Stimulated activated CD4-positive, alpha-beta T cell treated with anti-CD3 and anti-CD28 coated beads, Interleukin-12 subunit alpha, Interleukin-12 subunit beta, amount 100 ng/mL, for 4 hours (primary cell): ENCODE results near the gene TUBA1C.
A peak's percentile ranks its signal among the peaks of the same experiment; 100 is the strongest.
"Not testable (repeated sequence)": the region's sequence is repeated elsewhere in the genome, so short reads cannot be mapped to it uniquely, and the experiment has no call there.

ENCODE experiments used
- DNase-seq: peaks from one replicate; pipeline ENCODE4 v3.0.0-alpha.2; 2020

Gene TUBA1C

DNA sequence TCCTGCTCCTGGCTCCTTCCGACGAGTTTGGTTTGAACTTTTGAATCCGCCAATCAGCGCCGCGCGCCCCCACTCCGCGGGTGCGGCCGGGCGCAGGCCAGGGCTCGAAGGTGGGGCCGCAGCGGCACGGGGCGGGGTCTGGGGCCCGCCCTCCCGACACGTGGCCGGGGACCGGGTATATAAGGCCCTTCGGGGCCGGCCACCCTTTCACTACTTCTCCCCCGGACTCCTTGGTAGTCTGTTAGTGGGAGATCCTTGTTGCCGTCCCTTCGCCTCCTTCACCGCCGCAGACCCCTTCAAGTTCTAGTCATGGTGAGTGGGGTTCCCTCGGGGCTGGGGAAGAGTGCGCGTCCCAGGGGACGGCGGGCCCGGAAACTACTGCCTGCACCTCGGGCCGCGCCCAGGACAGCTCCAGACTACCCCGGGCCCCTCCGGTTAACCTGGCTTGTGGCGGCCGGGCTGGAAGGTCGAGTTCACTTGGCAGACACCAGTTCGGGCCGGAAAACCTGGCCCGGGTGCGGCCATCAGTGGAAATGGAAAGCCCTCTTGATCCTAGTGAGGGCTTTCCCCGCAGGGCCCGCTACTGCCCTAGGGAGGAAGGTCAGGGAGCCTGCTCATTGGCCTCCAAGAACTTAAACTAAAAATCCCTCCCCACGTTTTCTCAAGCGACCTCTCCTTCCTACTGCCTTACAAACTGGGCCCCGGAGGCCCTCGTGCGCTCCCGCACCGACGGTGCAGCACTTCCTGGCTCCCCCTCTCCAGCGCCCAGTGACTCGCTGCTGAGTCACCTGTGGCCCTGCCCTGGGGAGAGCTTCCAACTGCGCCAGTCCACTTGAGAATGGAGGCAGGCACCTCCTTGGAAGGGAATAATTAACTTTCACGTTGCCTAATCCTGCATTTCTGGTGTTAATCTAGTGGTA is at the start of gene TUBA1C:
Gene TUBA1C (plus strand): TSS at position 210 of the 920 bp plus-strand sequence. CDS start 100 bp downstream, at position 310.
- DNase-seq: peak; percentile 90

DNA sequence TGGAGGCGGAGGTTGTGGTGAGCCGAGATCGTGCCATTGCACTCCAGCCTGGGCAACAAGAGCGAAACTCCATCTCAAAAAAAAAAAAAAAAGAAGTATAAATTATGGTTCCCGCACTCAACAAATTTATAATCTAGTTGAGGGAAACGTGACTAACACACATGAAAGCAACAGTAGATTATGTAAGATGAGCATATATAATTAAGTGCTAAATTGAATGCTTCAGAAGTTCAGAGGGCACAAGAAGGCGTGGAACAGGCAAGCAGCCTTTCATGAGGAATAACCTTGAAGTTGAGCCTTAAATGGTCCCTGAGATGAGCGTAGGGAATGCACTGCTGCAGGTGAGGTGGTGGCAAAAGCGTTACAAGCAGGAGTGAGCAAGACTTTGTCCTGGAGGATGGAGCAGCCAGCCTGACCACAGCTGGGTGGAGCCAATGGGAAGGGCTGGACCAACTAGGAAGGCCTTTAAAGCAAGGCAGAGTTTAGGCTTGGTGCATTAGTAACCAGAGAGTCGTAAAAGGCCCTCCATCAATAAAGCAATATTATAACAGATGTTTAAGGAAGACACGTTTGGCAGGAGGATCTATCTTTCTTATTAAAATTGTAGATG is 45.4 kb upstream of the TUBA1C start:
- no peak for DNase-seq

DNA sequence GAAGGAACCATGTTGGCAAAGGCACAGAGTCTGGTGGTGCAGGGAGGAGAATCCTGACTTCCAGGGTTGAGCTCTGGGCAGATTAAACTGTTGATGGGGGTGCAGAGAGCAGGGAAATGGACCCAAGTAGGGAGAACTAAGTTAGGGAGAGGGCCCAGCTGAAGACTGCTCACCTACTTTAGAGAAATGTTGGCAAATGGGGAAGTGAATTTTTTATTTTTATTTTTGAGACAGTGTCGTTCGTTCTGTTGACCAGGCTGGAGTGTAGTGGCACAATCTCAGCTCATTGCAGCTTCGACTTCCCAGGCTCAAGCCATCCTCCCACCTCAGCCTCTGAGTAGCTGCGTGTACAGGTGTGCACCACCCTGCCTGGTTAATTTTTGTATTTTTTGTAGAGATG is 43.9 kb upstream of the TUBA1C start:
- no peak for DNase-seq

DNA sequence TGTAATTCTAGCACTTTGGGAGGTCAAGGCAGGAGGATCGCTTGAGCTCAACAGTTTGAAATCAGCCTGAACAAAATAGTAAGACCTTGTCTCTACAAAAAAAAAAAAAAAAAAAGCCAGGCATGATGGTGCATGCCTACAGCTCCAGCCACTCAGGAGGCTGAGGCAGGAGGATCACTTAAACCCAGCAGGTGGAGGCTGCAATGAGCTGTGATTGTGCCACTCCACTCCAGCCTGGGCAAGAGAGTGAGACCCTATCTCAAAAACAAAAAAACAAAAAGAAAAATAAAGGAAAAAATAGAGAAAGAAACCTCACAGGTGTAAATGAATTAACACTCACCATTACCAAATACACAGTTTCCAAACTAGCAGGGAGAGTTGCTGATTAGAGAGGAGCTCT is 41.8 kb upstream of the TUBA1C start:
- no peak for DNase-seq

DNA sequence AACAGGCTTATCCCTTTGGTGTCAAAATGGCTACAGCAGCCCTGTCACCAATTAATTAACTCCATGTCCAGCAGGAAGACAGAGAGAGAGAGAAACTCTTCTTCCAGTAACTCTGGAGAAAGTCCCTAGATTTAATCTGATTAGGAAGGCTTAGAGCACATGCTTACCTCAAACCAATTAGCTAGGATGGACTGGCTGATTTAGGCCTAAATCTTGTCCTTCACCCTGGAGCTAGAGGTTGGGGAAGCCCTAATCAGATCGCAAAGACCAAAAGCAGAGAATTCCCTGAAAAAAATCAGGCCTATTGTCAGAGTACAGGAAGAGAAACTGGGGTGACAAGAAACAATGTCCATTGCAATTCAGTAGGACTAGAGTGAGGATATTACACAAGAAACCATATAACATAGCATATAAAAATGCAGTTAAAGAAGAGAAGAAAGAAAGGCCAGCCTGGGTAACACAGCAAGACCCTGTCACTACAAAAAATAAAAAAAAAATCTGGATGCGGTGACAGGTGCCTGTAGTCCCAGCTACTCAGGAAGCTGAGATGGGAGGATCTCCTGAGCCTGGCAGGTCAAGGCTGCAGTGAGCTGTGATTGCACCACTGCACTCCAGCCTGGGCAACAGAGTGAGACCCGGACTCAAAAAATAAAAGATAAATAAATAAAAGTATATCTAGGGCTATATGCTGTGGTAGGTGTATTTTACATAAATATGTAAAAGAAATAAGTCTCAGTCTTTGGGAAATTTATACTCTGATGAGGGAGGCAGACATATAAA is 41.1 kb upstream of the TUBA1C start:
- DNase-seq: no peak

DNA sequence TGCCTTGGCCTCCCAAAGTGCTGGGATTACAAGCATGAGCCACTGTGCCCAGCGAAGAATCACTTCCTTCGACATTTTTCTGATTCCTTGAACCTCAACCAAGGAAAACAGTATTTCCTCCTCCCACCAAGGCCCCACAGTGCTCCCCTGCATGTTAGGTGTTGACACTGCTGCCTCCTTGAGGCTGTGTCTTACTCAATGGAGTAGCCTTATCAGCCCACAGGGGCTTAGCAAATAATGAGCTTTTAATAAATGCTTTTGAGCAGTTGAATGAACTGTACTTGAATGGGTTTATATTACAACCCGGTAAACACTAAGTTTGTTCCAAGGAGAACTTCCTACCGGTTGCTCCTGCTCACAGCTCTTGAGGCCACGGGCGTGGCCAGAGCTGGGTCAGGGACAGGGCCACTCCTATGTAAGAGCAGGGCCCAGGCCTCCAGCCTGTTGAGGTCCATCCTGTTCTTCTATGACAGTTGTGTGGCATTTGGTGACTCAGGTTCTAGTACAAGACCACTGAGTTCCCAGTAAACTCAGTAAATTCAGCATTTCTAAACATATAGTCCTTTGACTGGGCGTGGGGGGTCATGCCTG is 39.2 kb upstream of the TUBA1C start:
- DNase-seq: no peak

DNA sequence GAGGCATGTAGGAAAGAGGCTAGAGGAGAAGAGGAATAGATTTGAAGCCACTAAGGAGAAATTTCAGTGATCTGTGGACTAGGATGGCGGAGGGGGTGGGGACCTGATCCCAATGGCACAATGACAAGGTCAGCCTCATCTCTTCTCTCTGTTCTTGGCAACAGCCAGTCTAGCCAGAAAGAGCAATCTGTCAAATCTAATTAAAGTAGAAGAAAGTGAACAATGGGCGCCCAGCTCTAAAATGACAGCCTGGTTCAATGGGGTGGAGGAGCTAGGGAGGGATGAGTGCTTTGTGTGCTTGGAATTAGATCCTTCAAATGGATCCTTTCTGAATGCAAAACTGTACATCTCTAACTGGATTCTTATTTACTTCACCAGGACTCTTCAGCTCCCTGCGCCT is 37.2 kb upstream of the TUBA1C start:
- DNase-seq: no peak

DNA sequence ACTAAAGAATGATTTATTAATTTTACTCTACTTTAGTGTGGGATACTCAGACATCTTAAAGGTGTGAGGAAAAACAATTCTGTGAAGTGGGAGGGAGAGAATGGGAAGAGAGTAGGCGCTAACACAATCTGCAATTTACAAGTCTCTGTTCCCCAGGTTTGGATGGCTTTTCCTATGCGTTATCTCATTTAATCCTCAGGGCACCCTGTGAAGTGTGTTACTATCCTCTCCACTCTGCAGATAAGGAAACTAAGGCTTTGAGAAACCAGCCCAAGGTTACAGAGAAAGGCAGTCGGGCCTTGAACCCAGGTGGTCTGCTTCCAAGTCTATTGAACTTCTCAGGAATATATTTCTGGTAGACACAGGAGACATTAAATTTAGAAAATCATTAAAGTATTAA is 36.2 kb upstream of the TUBA1C start:
- DNase-seq: no peak

DNA sequence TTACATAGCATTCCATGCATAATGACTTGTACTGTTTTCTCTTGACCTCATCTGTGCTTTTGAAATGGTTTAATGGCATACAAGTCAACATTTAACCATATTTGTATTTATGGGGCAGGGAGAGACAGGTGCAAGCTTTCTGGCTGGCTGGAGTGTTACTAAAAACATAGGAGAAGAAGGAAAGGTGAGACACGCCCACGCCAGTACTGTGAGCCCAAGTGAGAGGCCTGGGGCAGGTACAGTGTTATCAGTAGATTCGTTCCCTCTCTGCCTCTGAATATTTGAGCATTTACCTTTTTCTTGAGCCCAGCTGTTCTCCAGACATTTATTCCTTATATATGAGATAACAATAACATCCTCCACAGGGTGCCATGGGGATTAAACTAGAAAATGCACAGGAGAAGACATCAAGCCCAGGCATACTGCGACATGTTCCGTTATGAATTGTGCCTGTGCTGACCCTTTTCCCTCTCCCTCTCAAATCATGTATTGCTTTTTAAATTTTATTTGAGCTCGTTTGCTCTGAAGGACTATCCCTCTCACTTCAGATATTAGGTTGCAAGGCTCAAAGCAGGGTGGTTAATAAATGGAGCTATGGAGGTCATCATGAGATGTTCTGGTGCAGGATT is 34.6 kb upstream of the TUBA1C start:
- no peak for DNase-seq

DNA sequence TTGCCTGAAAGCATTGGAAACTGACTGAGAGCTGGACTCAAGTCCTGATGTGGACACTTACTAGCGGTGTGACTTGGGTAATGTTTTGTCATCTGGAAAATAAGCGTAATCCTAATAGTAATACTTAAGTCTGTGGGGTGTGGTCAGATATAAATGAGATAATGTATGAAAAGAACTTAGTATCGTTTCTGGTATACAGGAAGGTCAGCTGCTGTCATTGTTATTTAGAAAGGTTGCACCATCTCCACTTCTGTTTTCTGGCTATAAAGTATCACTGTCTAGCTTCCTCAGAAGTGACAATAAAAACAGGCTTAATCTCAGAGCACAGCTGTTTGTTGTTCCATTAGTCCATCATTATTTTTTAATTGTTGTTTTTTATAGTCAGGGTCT is 34.1 kb upstream of the TUBA1C start:
- no peak for DNase-seq

DNA sequence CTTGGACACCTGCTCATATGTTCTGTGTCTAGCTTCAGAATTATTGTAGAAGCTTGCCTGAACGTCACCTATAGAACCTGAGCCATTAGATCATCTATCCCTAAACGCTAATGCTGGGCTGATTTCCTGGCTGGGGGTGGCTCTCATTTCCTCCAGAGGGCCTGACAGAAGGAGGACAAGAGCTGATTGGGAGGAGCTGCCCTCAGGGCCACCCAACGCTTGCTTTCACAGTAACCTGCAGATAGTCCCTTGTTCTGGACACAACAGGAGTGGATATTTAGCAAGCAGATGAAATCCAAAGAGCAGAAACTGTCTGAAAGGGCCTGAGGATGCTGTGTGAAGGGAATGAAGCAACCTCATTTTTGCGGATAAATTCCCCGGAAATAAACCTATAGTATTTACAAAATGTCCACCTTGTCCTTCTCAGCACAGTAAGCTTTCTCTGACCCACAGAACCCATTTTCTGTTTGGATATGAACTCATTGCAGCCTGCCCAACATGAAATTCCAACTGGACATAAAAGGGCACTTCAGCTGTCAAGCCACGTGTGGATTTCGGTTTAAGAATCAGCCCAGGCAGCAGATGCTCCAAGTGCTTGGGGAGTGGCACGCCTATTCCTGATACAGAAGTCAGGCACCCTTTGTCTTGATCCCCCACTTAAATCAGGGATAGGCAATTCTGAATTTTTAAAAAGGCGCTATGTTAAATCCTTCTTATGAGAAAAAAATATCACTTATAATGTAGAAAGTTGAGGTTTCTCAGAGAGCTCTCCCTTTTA is 32.8 kb upstream of the TUBA1C start:
- DNase-seq: no peak

DNA sequence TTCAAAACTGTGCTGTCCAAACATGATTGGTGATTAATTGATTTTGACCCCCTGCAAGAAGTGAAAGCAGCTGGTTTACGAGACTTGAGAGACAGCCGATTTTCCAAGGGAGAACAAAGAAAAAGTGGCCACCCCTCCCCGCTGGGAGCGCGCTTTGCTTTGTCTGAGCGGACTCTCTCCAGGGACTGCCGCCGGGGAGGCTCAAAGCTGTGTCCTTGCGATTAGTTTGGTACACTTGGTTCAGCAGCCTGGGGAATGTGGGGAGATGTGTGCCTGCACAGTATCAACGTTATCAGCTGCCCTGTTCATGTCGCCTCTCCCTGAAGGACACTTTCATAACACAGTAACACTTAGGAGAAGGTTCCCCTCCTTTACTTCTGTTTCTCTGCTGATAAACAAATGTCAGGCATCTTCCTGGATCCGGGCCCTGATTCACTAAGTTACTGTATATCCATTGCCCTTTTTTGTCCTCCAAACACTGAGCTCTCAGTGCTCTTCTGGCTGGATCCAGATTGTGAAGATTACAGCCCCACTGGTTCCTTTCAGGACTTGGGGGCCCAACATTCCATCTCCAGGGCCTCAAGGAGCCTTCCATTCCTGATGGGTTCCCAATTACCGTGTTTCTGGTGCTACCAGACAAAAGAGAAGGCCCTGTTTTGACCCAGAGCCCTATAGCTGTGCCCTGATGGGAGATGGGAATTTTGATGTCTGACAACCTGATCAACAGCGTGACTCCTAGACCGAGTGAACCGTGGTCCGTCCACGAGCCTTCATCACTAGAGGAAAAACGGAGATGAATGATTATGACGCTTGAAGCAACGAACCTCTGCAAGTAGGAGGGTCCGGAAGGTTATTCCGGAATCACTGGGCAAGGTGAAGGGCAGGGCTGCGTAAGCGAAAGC is 31.7 kb upstream of the TUBA1C start:
- DNase-seq: no peak

DNA sequence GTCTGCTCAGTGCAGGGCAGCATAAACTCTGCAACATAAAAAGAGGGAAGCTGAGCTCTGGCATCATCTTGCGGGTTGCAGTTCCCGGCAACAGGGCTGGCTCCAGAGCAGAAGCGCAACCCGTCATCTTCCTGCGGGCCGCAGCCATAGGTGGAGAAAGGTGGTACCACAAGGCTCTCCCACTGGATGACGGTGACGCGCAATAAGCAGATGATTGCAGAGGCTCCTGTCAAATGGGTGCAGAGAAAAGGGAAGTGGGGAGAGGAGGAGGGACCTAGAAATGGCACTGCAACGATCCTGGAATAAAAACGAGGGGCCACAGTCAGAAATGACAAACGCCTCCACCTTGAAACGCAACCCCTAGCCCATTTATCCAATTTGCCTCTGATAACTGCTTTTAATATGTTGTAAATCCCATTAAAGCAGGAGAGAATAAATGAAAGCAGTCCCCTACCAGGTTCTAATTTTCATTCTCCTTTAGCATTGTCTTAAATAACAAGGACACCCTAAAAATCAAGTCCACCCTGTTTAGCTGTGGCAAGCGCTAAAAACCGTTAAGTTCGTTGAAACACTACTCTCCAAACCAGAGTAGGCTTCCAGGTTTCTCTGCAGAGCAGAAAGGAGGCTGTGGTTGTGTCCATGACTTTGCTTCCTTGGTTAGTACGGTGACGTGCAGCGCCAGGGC is 30.9 kb upstream of the TUBA1C start:
- peak; percentile 7 for DNase-seq

DNA sequence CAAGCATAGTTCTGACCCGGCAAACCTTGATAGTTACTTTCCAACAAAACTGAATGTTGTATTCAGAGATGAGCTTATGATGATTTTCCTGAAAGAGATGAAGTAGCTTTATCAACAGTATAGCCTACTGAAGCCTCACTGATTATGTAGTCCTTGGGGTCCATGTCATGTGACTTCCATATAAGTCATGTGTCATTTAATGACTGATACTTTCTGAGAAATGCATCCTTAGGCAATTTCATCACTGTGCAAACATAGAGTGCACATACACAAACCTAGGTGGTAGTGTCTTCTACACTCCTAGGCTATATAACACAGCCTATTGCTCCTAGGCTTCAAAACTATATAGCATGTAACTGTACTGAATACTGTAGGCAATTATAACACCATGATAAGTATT is 28.5 kb upstream of the TUBA1C start:
- DNase-seq: no peak

DNA sequence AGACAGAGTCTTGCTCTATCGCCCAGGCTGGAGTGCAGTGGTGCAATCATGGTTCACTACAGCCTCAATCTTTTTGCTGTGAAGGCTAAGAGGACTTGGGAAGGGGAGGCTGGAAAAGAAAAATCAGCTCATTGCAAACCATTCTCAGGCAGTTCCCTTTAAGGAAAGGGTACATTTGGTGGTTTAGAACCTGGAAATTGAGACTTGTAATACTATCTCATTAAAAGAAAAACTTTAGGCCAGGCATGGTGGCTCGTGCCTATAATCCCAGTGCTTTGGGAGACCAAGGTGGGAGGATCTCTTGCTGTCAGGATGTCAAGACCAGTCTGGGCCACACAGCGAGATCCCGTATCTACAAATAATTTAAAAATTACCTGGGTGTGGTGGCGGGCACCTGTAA is 21.3 kb upstream of the TUBA1C start:
- no peak for DNase-seq

DNA sequence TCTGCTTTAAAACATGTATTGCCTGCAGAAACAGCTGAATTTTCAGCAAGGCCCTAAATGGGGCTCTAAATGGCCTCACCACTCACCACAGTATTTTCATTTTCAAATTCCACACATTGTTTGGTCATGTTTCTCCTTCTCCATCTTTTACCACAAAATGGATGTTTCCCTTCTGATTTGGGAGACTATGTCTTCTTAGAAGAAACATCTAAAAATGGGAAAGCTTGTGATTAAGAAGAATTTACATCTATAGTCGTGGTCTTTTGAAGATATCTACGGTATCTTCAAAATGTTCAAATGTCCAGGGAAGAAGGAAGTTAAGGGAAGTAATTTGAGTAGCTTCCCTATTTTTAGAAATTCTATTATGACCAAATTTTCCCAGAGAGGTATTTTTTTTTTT is 20.7 kb upstream of the TUBA1C start:
- DNase-seq: no peak

DNA sequence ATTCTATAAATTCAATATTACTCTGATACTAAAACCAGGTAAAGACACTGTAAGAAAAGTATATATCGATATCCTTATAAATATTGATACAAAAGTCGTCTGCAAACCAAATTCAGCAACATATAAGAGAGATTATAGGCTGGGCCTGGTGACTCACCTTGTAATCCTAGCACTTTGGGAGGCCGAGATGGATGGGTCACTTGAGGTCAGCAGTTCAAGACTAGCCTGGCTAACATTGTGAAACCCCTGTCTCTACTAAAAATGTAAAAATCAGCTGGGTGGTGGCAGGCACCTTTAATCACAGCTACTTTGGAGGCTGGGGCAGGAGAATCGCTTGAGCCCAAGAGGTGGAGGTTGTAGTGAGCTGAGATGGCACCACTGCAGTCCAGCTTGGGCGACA is 13.5 kb upstream of the TUBA1C start:
- DNase-seq: no peak

DNA sequence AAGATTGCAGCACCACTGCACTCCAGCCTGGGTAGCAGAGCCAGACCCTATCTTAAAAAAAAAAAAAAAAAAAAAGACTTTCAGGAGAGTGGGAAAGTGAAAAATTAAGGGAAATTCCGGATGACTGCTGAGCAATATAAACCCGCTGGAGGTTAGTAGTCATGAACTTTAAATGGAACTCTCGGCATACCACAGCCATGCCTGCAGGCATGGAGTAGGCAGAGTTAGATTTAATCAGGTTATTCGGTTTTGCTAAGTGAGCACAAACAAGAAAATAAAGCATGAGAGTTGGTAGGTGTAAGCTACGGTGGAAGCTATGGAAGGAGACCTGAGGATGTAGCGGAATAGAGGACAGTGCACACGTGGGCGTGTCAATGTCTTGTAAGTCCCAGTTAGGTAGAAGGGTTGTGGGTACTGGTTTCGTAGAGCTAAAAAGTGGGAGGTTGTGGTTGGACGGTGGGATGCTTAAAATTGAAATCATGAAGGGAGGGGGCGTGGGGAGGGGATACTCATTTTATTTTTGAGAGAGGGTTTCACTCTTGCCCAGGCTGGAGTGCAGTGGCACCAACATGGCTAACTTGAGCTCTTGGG is 11.8 kb upstream of the TUBA1C start:
- DNase-seq: no peak

DNA sequence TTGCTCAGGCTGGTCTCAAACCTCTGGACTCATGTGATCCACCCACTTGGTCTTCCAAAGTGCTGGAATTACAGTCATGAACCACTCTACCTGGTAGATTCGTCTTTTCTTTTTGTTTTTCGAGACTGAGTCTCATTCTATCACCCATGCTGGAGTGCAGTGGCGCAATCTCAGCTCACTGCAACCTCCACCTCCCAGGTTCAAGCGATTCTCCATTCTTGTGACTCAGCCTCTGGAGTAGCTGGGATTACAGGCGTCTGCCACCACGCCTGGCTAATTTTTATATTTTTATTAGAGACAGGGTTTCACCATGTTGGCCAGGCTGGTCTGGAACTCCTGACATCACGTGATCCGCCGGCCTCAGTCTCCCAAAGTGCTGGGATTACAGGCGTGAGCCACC is 9.4 kb upstream of the TUBA1C start:
- not testable (repeated sequence) for DNase-seq
